ENCODE data around the gene BRCC3.

DNA sequence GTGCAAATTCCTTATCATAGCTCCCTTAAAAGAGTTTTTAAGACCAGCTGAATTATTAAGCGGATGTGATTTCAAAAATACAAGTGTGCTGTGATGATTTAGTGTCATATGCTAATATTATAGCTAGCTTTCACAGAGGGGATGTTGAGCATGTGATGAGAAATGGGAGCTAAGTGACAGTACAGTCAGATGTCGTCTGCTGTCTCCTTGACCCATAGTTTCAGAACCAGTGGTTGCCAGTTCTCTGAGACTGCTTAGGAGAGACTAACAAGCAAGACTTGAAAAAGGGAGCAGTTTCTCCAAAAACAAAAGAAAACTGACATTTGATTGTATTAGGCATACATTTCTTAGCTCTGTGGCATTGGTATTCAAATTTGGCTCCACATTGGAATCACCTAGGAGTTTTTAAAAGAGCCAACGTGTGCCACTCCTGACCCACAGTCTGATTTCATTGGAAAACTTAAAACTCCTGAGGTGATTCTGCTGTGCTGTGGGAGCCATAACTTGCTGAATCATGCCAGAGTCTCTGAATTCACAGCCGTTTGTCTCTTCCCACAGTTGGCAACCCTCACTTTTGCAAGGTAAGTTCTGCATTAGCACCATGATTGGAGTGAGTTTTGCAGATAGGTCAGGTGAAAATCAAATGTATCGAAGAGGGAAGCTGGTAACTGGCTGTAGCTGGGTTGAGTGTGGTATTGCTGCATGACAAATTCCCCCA lies 24.3 kb upstream of the BRCC3 start:
- TF ChIP-seq EZH2 (IDR thresholded peaks at IDR 0.05; ENCODE audit: borderline replicate concordance, insufficient read depth, low read length, poor library complexity, severe bottlenecking) (no peak), SMC3 (conservative IDR thresholded peaks at IDR 0.05; ENCODE audit: poor library complexity) (no peak), TAF1 (IDR thresholded peaks at IDR 0.05; ENCODE audit: low read depth) (no peak)
- TF ChIP-seq, protein P1, sequence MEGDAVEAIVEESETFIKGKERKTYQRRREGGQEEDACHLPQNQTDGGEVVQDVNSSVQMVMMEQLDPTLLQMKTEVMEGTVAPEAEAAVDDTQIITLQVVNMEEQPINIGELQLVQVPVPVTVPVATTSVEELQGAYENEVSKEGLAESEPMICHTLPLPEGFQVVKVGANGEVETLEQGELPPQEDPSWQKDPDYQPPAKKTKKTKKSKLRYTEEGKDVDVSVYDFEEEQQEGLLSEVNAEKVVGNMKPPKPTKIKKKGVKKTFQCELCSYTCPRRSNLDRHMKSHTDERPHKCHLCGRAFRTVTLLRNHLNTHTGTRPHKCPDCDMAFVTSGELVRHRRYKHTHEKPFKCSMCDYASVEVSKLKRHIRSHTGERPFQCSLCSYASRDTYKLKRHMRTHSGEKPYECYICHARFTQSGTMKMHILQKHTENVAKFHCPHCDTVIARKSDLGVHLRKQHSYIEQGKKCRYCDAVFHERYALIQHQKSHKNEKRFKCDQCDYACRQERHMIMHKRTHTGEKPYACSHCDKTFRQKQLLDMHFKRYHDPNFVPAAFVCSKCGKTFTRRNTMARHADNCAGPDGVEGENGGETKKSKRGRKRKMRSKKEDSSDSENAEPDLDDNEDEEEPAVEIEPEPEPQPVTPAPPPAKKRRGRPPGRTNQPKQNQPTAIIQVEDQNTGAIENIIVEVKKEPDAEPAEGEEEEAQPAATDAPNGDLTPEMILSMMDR (IDR thresholded peaks at IDR 0.05; ENCODE audit: poor library complexity, severe bottlenecking): no peak
- TF ChIP-seq, protein P2, sequence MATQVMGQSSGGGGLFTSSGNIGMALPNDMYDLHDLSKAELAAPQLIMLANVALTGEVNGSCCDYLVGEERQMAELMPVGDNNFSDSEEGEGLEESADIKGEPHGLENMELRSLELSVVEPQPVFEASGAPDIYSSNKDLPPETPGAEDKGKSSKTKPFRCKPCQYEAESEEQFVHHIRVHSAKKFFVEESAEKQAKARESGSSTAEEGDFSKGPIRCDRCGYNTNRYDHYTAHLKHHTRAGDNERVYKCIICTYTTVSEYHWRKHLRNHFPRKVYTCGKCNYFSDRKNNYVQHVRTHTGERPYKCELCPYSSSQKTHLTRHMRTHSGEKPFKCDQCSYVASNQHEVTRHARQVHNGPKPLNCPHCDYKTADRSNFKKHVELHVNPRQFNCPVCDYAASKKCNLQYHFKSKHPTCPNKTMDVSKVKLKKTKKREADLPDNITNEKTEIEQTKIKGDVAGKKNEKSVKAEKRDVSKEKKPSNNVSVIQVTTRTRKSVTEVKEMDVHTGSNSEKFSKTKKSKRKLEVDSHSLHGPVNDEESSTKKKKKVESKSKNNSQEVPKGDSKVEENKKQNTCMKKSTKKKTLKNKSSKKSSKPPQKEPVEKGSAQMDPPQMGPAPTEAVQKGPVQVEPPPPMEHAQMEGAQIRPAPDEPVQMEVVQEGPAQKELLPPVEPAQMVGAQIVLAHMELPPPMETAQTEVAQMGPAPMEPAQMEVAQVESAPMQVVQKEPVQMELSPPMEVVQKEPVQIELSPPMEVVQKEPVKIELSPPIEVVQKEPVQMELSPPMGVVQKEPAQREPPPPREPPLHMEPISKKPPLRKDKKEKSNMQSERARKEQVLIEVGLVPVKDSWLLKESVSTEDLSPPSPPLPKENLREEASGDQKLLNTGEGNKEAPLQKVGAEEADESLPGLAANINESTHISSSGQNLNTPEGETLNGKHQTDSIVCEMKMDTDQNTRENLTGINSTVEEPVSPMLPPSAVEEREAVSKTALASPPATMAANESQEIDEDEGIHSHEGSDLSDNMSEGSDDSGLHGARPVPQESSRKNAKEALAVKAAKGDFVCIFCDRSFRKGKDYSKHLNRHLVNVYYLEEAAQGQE (IDR thresholded peaks at IDR 0.05; ENCODE audit: borderline replicate concordance): no peak
